GM19372 (cell line): Measurements from ENCODE around the gene DDX23.

Experiments used
- ATAC-seq: cut with Tn5 transposase; IDR thresholded peaks from one replicate; pipeline ENCODE4 v1.9.1; 2021; ENCODE audit warnings: mild to moderate bottlenecking, low read depth, moderate library complexity; ENCODE audit not compliant: unreplicated experiment

The DDX23 gene

DNA sequence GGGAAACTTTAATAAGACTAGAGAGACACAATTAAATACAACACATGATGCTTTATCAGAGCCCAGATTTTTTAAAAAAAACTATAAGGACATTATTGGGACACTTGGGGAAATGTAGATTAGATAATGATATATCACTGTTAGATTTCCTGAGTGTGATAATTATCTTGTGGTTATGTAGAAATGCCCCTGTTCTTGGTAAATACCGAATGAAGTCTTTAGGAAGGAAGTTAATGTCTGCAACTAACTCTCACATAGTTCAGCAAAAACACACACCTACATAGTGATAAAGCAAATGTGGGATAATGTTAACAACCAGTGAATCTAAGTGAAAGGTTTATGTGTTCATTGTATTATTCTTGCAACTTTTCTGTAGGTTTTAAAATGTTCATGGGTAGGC is 48.3 kb downstream of the DDX23 start:
- no peak for ATAC-seq

- ATAC-seq: no peak
These were observed 51.0 kb downstream of the DDX23 start for GRCh38 chr12:48800971-48801370.

DNA sequence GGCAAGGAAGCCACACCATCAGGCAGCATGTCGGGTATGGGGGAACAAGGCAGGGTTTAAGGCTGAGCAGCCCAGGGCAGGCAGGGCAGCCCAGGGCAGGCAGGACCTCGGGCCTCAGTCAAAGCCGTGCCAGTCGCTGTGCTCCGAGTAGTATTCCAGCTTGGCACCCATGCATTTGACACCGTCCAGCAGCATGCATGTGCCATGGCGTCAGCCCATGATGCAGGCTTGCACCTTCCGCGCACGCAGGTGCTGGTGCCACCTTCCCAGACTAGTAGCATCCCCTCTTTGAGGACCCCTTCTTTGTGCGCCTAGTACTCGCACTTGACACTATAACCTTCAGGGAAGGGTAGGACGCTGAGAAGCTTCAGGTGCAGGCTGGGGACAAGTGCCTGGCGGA is 51.5 kb downstream of the DDX23 start:
- no peak for ATAC-seq

- ATAC-seq: no peak
These were observed 55.0 kb downstream of the DDX23 start for GRCh38 chr12:48796976-48797375.

DNA sequence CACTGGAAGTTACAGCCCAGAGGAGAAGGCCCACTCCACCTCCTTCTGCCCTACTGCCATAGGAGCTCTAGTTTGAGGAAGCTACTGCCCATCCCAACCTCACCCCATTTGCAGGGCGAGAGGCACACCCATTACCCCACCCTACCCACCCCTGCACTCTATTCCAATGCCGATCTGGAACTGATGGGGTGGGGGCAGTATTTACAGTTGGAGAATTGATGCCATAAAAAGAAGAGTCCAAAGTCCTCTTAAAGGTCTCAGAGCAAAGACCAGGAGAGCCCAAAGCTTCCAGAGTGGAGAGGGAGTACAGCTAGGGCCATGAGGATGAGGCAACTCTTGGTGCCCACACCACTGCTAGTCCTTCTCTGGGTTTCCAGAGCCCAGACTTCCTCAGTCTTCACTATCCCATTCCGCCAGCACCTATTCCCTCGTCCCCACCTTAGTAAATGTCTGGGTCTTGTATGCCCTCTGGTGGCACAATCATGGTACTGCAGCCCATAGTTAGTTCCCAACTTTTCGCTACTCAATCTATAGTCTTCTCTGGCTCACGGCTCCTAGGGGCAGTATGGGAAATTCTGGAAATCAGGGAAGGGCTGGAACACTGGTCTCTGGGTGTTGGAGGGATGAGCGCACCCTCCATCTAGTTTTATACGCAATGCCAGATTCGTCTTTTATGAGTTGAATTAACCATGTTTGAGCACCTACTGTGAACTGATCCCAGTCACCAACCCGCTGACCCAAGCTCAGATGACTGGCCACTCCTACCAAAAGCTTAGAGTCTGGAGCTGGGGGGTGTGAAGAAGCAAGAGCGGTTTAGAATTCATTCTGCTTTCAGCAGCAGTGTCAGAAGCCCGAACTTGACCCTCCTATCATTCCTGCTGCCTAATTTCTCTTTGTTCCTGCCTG is 56.2 kb downstream of the DDX23 start:
- ATAC-seq: no peak

GRCh38 chr12:48794870-48795269 is 57.1 kb downstream of the DDX23 start:
- ATAC-seq: no peak

GRCh38 chr12:48793696-48794095 is 58.3 kb downstream of the DDX23 start:
- ATAC-seq: no peak

GRCh38 chr12:48789858-48790326 is 62.1 kb downstream of the DDX23 start:
- ATAC-seq: no peak

DNA sequence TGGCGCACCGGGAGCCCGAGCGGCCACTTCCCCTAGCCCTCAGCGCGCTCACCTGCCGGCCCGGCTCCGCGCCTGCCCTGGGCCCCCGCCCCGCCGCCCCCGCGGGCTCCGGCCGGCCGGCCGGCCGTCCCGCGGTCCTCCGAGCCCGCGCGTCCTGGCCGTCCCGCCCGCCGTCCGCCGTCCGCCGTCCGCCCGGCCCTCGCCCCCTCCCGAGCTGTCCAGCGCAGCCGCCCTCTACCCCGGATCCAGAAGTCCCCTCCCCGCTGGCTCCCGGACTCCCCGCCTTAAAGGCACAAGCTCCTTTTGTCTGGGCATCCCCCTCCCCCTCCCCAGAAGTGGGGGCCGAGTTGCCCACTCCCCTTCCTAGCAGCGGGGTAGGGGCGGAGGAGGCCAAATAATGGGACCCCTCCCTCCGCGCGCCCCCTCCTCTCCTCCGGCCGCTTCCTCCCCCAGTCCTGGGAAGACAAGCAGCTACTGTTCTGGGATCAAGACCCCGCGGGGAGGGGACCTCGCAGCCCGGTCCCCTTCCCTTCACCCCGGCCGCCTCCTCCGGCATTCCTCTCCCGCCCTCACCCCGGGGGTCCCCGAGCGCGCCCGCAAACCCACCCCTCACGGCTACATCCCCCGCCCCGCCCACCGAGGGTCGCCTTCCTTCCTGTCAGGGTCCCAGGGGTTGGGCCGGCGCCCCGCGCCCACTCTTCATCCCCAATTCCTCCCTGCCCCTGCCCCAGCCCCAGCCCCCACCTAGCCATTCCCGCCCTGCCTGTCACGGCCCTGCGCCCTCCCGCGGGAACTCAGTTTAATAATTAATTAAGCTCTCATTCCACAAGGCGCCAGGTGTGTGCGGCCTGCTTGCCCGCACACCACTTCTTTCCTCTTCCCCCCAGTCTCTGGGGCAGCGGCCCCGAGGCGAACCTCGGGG is 62.8 kb downstream of the DDX23 start, which contains the start of gene ADCY6:
Gene ADCY6, minus strand, starts transcription at position 236 of the 922 bp plus-strand sequence. CDS start 5,655 bp downstream, outside the sequence.
- ATAC-seq: peak; percentile 50

DNA sequence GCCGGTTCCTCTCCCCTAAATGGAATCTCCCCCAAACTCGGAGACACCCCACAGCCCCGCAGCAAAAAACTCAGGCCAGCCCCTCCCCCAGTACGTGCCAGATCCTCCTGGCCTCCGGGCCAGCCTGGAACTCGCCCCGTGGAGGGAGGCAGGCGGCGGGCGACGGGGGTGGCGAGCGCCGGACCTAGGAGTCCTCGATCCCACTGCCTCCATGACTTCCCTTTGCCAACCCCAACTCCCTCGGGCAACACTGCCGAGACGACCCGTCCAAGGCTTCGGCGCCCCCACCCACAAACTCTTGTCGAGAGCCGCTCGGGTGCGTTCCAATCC is 63.5 kb downstream of the DDX23 start:
- ATAC-seq: no peak

DNA sequence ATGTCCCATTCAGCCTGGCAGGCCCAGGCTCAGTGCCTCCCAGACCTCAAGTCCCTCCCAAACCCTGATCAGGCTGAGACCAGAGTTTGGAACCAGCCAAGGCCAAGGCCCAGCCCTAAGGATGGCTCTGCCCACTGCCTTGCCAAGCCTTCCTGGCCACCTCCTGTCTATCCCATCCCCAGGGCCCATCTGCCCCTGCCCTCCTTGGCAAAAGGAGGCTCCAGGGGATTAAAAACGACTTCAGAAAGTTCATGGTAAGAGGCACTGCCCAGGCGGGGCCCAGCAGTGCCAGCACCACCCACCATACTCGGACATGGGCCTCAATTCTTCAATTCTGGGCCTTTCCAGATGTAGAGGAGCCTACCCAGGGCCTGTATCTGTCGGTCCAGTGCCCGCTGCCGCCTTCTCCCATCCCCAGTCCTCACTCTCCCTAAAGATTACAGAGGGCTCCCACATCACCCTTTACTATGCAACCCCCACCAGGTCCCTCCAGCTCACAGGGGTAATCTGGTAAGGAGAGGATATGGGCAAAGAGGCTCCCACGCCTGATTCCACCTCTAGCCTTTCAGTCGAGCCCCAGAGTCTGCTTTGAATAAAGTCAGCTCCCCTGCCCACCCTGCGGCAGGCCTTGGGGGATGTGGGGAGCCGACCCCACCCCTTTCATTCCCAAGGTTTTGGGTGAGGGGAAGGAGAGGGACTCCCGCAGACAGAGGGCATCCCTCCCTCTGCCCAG is 64.0 kb downstream of the DDX23 start:
- ATAC-seq: no peak

- ATAC-seq: no peak
These were observed 65.1 kb downstream of the DDX23 start for GRCh38 chr12:48786591-48787544.

DNA sequence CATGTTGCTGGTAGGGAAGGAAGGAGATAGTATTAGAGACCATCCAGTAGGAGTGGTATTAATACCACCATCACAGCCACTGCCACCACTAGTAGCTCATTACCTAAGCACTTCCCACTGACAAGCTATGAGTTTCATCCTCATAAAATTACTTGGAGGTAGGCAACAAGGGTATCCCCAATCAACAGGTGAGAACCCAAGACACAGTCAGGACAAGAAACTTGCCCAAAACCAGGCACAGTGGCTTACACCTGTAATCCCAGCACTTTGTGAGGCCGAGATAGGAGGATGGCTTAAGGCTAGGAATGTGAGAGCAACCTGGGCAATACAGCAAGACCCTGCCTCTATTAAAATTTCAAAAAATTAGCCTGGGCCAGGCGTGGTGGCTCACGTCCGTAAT is 68.5 kb downstream of the DDX23 start:
- ATAC-seq: no peak

DNA sequence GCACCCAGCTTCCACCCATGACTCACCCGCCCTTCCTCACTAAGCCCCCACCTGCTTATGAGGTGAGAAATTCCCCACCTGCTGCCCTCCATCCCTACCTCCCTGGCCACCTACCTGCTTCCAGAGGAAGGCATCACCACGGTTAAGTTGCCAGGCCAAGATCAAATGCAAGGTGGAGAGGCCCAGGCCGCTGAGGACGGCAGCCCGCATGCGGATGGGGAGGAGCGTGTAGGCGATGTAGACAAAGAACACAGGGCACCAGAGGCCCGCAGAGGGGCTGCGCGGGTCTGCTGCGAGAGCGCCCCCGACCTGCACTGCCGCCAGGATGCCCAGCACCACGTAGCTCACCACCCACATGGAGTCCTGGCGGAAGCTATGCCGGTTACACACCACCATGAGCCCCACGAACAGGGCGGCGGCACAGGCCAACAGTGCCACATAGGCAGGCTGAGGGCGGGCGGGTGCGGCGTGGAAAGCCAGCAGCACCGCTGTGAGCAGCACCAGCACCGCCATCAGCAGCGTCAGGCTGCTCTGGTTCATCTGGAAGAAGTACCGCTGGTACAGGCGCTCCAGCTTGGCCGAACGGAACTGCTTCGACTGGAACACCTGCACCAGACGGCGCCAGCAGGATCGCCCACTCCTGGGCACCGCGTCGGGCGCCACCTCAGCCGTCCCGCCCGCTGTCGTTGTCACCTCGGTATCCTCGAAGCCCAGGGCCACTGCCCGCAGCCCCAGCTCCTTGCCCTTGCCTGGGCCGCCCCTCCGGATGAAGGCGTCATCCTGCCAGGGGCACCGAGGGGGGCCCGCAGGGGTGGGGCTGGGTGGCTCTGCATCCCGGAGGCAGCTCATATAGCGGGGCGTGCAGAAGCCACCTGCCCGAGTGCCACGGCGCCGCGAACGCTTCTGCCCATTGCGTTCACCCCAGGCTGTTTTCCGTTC is 69.2 kb downstream of the DDX23 start:
- ATAC-seq: no peak

DNA sequence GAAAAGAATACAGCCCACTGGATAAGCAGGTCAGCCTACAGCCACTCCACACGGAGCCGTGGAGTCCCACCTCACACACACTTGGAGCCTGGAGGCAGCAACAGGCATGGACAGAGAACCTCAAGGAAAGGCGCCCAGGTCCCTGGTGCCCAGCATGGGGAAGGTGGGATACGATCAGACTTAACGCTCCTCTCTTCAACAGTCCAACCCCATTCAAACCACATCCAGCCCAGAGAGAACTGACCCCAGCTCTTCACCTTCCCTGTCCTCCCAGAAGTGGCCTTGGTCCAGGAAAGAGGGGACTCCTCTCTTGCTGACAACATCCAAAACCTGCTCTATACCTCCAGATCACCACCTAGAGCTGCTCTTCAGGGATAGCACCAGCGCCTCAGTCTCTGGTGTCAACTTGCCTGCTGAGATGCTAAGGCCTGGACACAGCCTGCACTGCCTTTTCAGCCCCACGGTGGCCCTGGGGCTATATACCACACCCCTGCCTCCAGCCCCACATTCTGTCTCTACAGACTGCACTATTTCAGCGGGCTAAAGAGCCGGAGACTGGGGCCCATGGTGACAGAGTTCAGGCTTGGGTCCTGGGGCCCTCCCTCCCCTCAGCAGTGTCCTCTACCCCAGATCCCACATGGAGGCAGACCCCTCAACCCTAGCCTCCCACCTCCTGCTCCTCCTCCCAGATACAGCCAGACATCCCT is 70.1 kb downstream of the DDX23 start:
- ATAC-seq: no peak

DNA sequence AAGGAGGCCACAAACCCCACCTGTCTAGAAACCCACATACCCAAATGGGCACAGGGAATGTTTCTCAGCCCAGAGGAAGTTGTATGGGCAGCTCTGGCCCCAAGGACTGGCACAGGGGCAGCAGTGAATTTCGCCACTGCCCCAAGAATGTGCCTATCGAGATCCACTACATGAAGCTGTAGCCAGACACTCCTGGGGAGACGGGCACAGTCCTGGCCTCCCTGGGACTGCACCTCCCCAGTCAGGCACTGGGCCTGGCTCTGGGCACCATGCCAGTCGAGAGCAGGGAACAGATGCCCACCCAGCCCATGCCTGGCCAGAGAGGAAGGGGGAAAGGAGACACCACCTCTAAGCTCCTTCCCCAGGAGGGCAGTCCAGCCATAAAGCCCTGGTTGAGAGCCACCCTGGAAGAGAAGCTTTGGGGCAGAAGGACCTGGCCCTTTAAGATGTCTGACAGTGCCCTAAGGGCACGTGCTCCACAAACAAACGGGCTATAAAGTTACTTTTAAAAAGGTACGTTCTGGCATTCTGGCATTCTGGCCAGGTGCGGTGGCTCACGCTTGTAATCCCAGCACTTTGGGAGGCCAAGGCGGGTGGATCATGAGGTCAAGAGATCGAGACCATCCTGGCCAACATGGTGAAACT is 71.5 kb downstream of the DDX23 start:
- no peak for ATAC-seq

DNA sequence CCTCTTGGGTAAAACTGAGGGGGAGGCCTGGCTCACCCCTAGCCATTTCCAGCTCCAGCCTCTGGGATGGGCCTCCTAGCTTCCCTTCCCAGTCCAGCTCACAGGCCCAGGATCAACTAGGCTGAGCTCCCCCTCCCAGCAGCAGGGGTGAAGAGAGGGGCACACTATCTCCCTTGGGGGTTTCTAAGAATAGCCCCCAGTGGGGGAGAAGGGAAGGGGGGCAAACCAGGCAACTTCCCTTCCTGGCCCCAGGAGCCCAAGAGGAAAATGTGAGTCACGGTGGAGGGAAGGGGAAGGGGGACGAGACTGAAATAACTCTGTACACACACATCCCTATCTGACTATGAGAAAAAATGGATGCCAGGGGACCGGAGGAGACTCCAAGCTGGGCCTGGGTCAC is 72.1 kb downstream of the DDX23 start:
- ATAC-seq: no peak
